Fibroblast of the aortic adventitia (primary cell): ENCODE measurements around the gene RIMBP2. TPM values are rescaled to one million over a fixed set of nuclear protein-coding genes. Genes with fewer than 3 reads are reported as not detected.
"Not testable (repeated sequence)": the region's sequence is repeated elsewhere in the genome, so short reads cannot be mapped to it uniquely, and the experiment has no call there.

Experiments used
- DNase-seq: peaks from one replicate; pipeline ENCODE4 v3.0.0-alpha.2; 2010; ENCODE audit warnings: low read depth
- H3K4me3 ChIP-seq: 2 replicates; pipeline ENCODE4 v1.5.1; 2011; ENCODE audit warnings: low read depth, mild to moderate bottlenecking, control low read depth, low read length, moderate library complexity
- CTCF ChIP-seq: IDR thresholded peaks from 2 replicates; pipeline ENCODE4 v1.5.1; 2011; ENCODE audit warnings: mild to moderate bottlenecking, low read length, control low read depth, inconsistent platforms; ENCODE audit not compliant: insufficient read depth
- total RNA-seq: library from RNA; depleted of rRNA; stranded (reverse); fragments of >200 nt; gene quantifications from 2 replicates; pipeline ENCODE4 v1.2.3, GENCODE V29; 2012; ENCODE audit warnings: low replicate concordance

RIMBP2 gene
- total RNA-seq, 1 donor = not detected

- TF ChIP-seq CTCF = no peak
- no peak for DNase-seq
- H3K4me3 ChIP-seq = no peak overlapping the region
These were observed 15.4 kb downstream of the RIMBP2 start for GRCh38 chr12:130700492-130701401.

GRCh38 chr12:130698106-130698505 is 18.0 kb downstream of the RIMBP2 start:
- TF ChIP-seq CTCF = no peak
- no peak for DNase-seq
- no peak overlapping the region for H3K4me3 ChIP-seq

GRCh38 chr12:130696379-130697100 is 19.6 kb downstream of the RIMBP2 start:
- H3K4me3 ChIP-seq = no peak overlapping the region
- TF ChIP-seq CTCF = no peak
- DNase-seq = no peak

- no peak for TF ChIP-seq CTCF
- no peak overlapping the region for H3K4me3 ChIP-seq
- DNase-seq = no peak
These were observed 21.0 kb downstream of the RIMBP2 start for GRCh38 chr12:130695061-130695460.

- H3K4me3 ChIP-seq = no peak overlapping the region
- no peak for TF ChIP-seq CTCF
- DNase-seq = no peak
These were observed 26.4 kb downstream of the RIMBP2 start for GRCh38 chr12:130689408-130690405.

- not testable (repeated sequence) for DNase-seq, H3K4me3 ChIP-seq
These were observed 27.1 kb downstream of the RIMBP2 start for GRCh38 chr12:130688999-130689398.
